A549 (cell line): ENCODE measurements around the gene CSRP2. TPM values are rescaled to one million over a fixed set of nuclear protein-coding genes. Genes with fewer than 3 reads are reported as not detected.

ENCODE experiments used
- ATAC-seq, 2 experiments: fragments of 200-7000 bp in 1 of 2; fragments of >200 bp in 1 of 2; cut with Nextera tagmentation in 1 of 2; cut with Tn5 transposase in 1 of 2; 3 replicates each; pipeline versions ENCODE4 v1.8.0 to v1.9.1; 2018 to 2020; ENCODE audit warnings: mild to moderate bottlenecking in 1 of 2, moderate library complexity in 1 of 2
- CTCF ChIA-PET: fragments of 300-600 bp; sonication (Branson Sonifier 250); formaldehyde crosslinking; extraction: SDS; loops from one replicate; lab custom pipeline; 2021; ENCODE audit warnings: antibody characterized with exemption, inconsistent platforms; lab: Yijun Ruan, JAX
- POLR2A ChIA-PET: fragments of 350-600 bp; formaldehyde crosslinking; extraction: SDS; loops from one replicate; lab custom pipeline; 2021; ENCODE audit warnings: antibody characterized with exemption, inconsistent platforms; lab: Yijun Ruan, JAX
- DNase-seq, 2 experiments: peaks; one replicate each; pipeline versions ENCODE4 v3.0.0 to v3.0.0-alpha.2; 2011 to 2016; ENCODE audit warnings: low read depth in 1 of 2, low spot score in 1 of 2
- FAIRE-seq: peaks from 2 replicates; lab custom pipeline; 2011; peaks lifted over from hg19 to GRCh38; lab: Jason Lieb, UNC
- H3K27ac ChIP-seq, 2 experiments: fragments of >200 bp; sonication (Bioruptor Twin); formaldehyde crosslinking; 3 replicates each; pipeline ENCODE4 v1.5.1; 2016 to 2017
- H3K4me1 ChIP-seq: fragments of >200 bp; sonication (Bioruptor Twin); formaldehyde crosslinking; 3 replicates; pipeline ENCODE4 v1.6.1; 2016
- H3K4me2 ChIP-seq: fragments of >200 bp; sonication (Bioruptor Twin); formaldehyde crosslinking; 3 replicates; pipeline ENCODE4 v1.6.1; 2016
- H3K4me3 ChIP-seq: fragments of >200 bp; sonication (Bioruptor Twin); formaldehyde crosslinking; 3 replicates; pipeline ENCODE4 v1.5.1; 2016
- H3K9me3 ChIP-seq: fragments of >200 bp; sonication (Bioruptor Twin); formaldehyde crosslinking; 3 replicates; pipeline ENCODE4 v1.6.1; 2016
- ATOH8 ChIP-seq: fragments of 250-450 bp; sonication (Bioruptor Pico); IDR thresholded peaks from 2 replicates; pipeline ENCODE4 v1.5.0; 2020; ENCODE audit warnings: low read depth, mild to moderate bottlenecking, moderate library complexity
- BCL3 ChIP-seq: fragments of >200 bp; sonication (Bioruptor Twin); formaldehyde crosslinking; IDR thresholded peaks from 3 replicates; pipeline ENCODE4 v1.6.1; 2016
- CBX8 ChIP-seq: fragments of 200-600 bp; sonication (generic); IDR thresholded peaks from 2 replicates; pipeline ENCODE4 v1.6.1; 2016
- CEBPB ChIP-seq, 2 experiments: fragments of >200 bp in 1 of 2; sonication (Bioruptor Twin) in 1 of 2; formaldehyde crosslinking in 1 of 2; IDR thresholded peaks; 2 replicates each; pipeline ENCODE4 v1.6.1; 2012 to 2016
- CHD4 ChIP-seq: fragments of 200-600 bp; sonication (generic); IDR thresholded peaks from 2 replicates; pipeline ENCODE4 v1.6.1; 2016; ENCODE audit warnings: antibody characterized with exemption, mild to moderate bottlenecking, borderline replicate concordance
- E2F6 ChIP-seq: IDR thresholded peaks from 2 replicates; pipeline ENCODE4 v1.6.1; 2012; ENCODE audit warnings: low read depth, borderline replicate concordance
- EHF ChIP-seq: fragments of 250-450 bp; sonication (Bioruptor Pico); IDR thresholded peaks from 2 replicates; pipeline ENCODE4 v1.5.0; 2020; ENCODE audit warnings: mild to moderate bottlenecking
- ELK1 ChIP-seq: fragments of 150-350 bp; IDR thresholded peaks from 2 replicates; pipeline ENCODE4 v1.6.1; 2014; ENCODE audit warnings: low read depth, mild to moderate bottlenecking, low read length
- EP300 ChIP-seq, 2 experiments: fragments of >200 bp; sonication (Bioruptor Twin); formaldehyde crosslinking; IDR thresholded peaks; 2 replicates in 1 of 2; 3 replicates in 1 of 2; pipeline ENCODE4 v1.6.1; 2016 to 2017
- ESRRA ChIP-seq: fragments of 150-350 bp; IDR thresholded peaks from 2 replicates; pipeline ENCODE4 v1.6.1; 2014; ENCODE audit warnings: mild to moderate bottlenecking, low read length, borderline replicate concordance
- FOSB ChIP-seq: fragments of 250-450 bp; sonication (Bioruptor Pico); IDR thresholded peaks from 2 replicates; pipeline ENCODE4 v1.5.0; 2020; ENCODE audit warnings: mild to moderate bottlenecking, moderate library complexity
- FOSL2 ChIP-seq, 2 experiments: fragments of 450-650 bp in 1 of 2; fragments of >200 bp in 1 of 2; sonication (Bioruptor Twin) in 1 of 2; formaldehyde crosslinking; IDR thresholded peaks; 2 replicates each; pipeline versions ENCODE4 v1.5.0 to v1.6.1; 2016 to 2020; ENCODE audit warnings: mild to moderate bottlenecking in 1 of 2, moderate library complexity in 1 of 2
- HES2 ChIP-seq: fragments of >200 bp; sonication (Bioruptor Twin); formaldehyde crosslinking; IDR thresholded peaks from 2 replicates; pipeline ENCODE4 v1.6.1; 2016
- HMGXB4 ChIP-seq: fragments of 250-450 bp; sonication (Bioruptor Pico); IDR thresholded peaks from 2 replicates; pipeline ENCODE4 v1.5.0; 2021; ENCODE audit warnings: mild to moderate bottlenecking, moderate library complexity, borderline replicate concordance
- HOXA7 ChIP-seq: fragments of 250-450 bp; sonication (Bioruptor Pico); IDR thresholded peaks from 2 replicates; pipeline ENCODE4 v1.5.0; 2020; ENCODE audit warnings: mild to moderate bottlenecking, moderate library complexity
- HOXB13 ChIP-seq: fragments of 250-450 bp; sonication (Bioruptor Pico); IDR thresholded peaks from 2 replicates; pipeline ENCODE4 v1.5.0; 2020; ENCODE audit warnings: low read depth, mild to moderate bottlenecking, moderate library complexity
- HOXB5 ChIP-seq: fragments of 250-450 bp; sonication (Bioruptor Pico); IDR thresholded peaks from 2 replicates; pipeline ENCODE4 v1.5.0; 2020; ENCODE audit warnings: mild to moderate bottlenecking, moderate library complexity
- MAX ChIP-seq: IDR thresholded peaks from 2 replicates; pipeline ENCODE4 v1.6.1; 2012
- MAZ ChIP-seq: fragments of 150-350 bp; IDR thresholded peaks from 2 replicates; pipeline ENCODE4 v1.6.1; 2014; ENCODE audit warnings: antibody characterized with exemption, low read depth, low read length, borderline replicate concordance
- NFE2L2 ChIP-seq: fragments of 150-350 bp; conservative IDR thresholded peaks from 2 replicates; pipeline ENCODE4 v1.6.1; 2014; ENCODE audit warnings: low read length
- NPAS2 ChIP-seq: fragments of 250-450 bp; sonication (Bioruptor Pico); IDR thresholded peaks from 2 replicates; pipeline ENCODE4 v1.8.0; 2022; ENCODE audit warnings: mild to moderate bottlenecking, moderate library complexity, borderline replicate concordance
- NR3C1 ChIP-seq: fragments of >200 bp; sonication (Bioruptor Twin); formaldehyde crosslinking; IDR thresholded peaks from 3 replicates; pipeline ENCODE4 v1.6.1; 2017
- PBX3 ChIP-seq: IDR thresholded peaks from 2 replicates; pipeline ENCODE4 v1.6.1; 2012
- PHF8 ChIP-seq: fragments of 200-600 bp; sonication (generic); IDR thresholded peaks from 2 replicates; pipeline ENCODE4 v1.6.1; 2016; ENCODE audit warnings: low read depth, mild to moderate bottlenecking, antibody characterized with exemption, moderate library complexity, borderline replicate concordance
- POLR2A ChIP-seq: IDR thresholded peaks from 2 replicates; pipeline ENCODE4 v1.6.1; 2012; ENCODE audit warnings: mild to moderate bottlenecking, low read length
- TFCP2L1 ChIP-seq: fragments of 250-450 bp; sonication (Bioruptor Pico); IDR thresholded peaks from 2 replicates; pipeline ENCODE4 v1.5.0; 2021; ENCODE audit warnings: mild to moderate bottlenecking
- USF2 ChIP-seq: fragments of 450-650 bp; IDR thresholded peaks from 2 replicates; pipeline ENCODE4 v1.6.1; 2014; ENCODE audit warnings: antibody characterized with exemption
- WGBS: methylation state at CpG from one replicate; pipeline ENCODE4 v1.1.6; 2017; ENCODE audit errors: missing lambda C conversion rate; 5-methylcytosine and 5-hydroxymethylcytosine counted together
- polyA plus RNA-seq, 4 experiments: library from polyadenylated mRNA; depleted of rRNA in 3 of 4; stranded (reverse); fragments of >200 nt; fragmentation: RNase III in 1 of 4; extraction: RNeasy Plus Mini Kit Qiagen cat#74134 plus additional on column Dnase treatment in 1 of 4; gene quantifications; 2 replicates in 3 of 4; 3 replicates in 1 of 4; pipeline ENCODE4 v1.2.3, GENCODE V29; 2011 to 2017

Gene CSRP2
- polyA plus RNA-seq, 2 of the 4 experiments (the other 2 are of a cell fraction) = 19.2 to 23.6 TPM

GRCh38 chr12:76916170-76916540, 37.3 kb upstream of the CSRP2 start:
- DNase-seq (no peak), FAIRE-seq (no peak), ATAC-seq (no peak)
- Histone ChIP-seq H3K9me3 (no peaks in the 10 kb centered on the region), H3K4me2 (no peak overlapping the region), H3K4me3 (no peak overlapping the region), H3K27ac (no peak overlapping the region), H3K4me1 (no peaks in the 10 kb centered on the region)
- ChIA-PET CTCF (no interaction called here), POLR2A (no interaction called here)
- TF ChIP-seq EHF (CRISPR knock-in tag) = no peak
- no peak for TF ChIP-seq HOXA7 (CRISPR knock-in tag)
- no peak for TF ChIP-seq E2F6
- TF ChIP-seq CBX8 = no peak
- TF ChIP-seq CHD4 = no peak
- TF ChIP-seq CEBPB (IDR thresholded peaks at IDR 0.05) = no peak
- no peak for TF ChIP-seq MAZ
- no peak for TF ChIP-seq HMGXB4 (CRISPR knock-in tag)
- TF ChIP-seq HES2 = no peak
- no peak for TF ChIP-seq NFE2L2
- no peak for TF ChIP-seq PHF8

- ATAC-seq (no peak), DNase-seq (no peak), FAIRE-seq (no peak)
- 13% methylated on average over 6 of the region's 6 CpGs for WGBS
- Histone ChIP-seq H3K27ac (no peak overlapping the region), H3K9me3 (no peaks in the 10 kb centered on the region), H3K4me1 (no peaks in the 10 kb centered on the region), H3K4me3 (no peak overlapping the region), H3K4me2 (no peak overlapping the region)
- CTCF ChIA-PET = no interaction called here
- POLR2A ChIA-PET = no interaction called here
- TF ChIP-seq PBX3 (no peak), NR3C1 (no peak), USF2 (no peak), ELK1 (no peak), MAX (no peak), ESRRA (no peak), POLR2A (no peak), EP300 (IDR thresholded peaks at IDR 0.05) (no peak), ATOH8 (CRISPR knock-in tag) (no peak), HOXB13 (no peak), TFCP2L1 (CRISPR knock-in tag) (no peak), NPAS2 (CRISPR knock-in tag) (no peak), FOSB (CRISPR knock-in tag) (no peak), BCL3 (no peak), FOSL2 (IDR thresholded peaks at IDR 0.05) (no peak), FOSL2 (CRISPR knock-in tag; IDR thresholded peaks at IDR 0.05) (no peak), HOXB5 (CRISPR knock-in tag) (no peak)
These were observed 36.7 kb upstream of the CSRP2 start for GRCh38 chr12:76915361-76916169.
